Breast epithelium (tissue), 4 donors: ENCODE data around the gene MYOF. TPM values are rescaled to one million over a fixed set of nuclear protein-coding genes. Genes with fewer than 3 reads are reported as not detected.

Source experiments
- DNase-seq, 2 donors: peaks; one replicate each; pipeline ENCODE4 v3.0.0-alpha.2; 2019; ENCODE audit warnings: low spot score in 2 of 2
- H3K27ac ChIP-seq, 2 donors: fragments of 200-600 bp; sonication (generic) in 1 of 2; one replicate each; pipeline ENCODE4 v1.5.1; 2016 to 2019; ENCODE audit warnings: mild to moderate bottlenecking in 1 of 2
- H3K27me3 ChIP-seq, 2 donors: fragments of 200-600 bp; sonication (generic) in 1 of 2; one replicate each; pipeline versions ENCODE4 v1.5.1 to v1.6.0; 2017 to 2019; ENCODE audit warnings: control low read depth in 1 of 2, mild to moderate bottlenecking in 1 of 2
- H3K36me3 ChIP-seq: fragments of 200-600 bp; one replicate; pipeline ENCODE4 v1.5.1; 2019
- H3K4me1 ChIP-seq, 2 donors: fragments of 200-600 bp; sonication (generic); one replicate each; pipeline ENCODE4 v1.5.1; 2016 to 2019; ENCODE audit warnings: control low read depth in 1 of 2
- H3K4me3 ChIP-seq, 3 donors: fragments of 200-600 bp; sonication (generic); 1 replicate in 2 of 3; 2 replicates in 1 of 3; pipeline ENCODE4 v1.5.1; 2016 to 2019; ENCODE audit warnings: mild to moderate bottlenecking in 3 of 3, moderate library complexity in 2 of 3
- H3K9me3 ChIP-seq, 2 donors: fragments of 200-600 bp; sonication (generic) in 1 of 2; one replicate each; pipeline ENCODE4 v1.5.1; 2016 to 2019; ENCODE audit warnings: control low read depth in 1 of 2
- CTCF ChIP-seq, 3 donors: fragments of 450-650 bp; IDR thresholded peaks; one replicate each; pipeline ENCODE4 v1.5.1; 2016 to 2017; ENCODE audit warnings: antibody characterized with exemption in 3 of 3, mild to moderate bottlenecking in 3 of 3, moderate library complexity in 3 of 3
- POLR2A ChIP-seq: fragments of 450-650 bp; IDR thresholded peaks from one replicate; pipeline ENCODE4 v1.6.1; 2016; ENCODE audit warnings: antibody characterized with exemption, mild to moderate bottlenecking, moderate library complexity
- POLR2AphosphoS5 ChIP-seq, 3 donors: sonication (generic); formaldehyde crosslinking; IDR thresholded peaks; one replicate each; pipeline ENCODE4 v1.6.1; 2017; ENCODE audit warnings: antibody characterized with exemption in 3 of 3
- intact Hi-C: fragments of 100-400 bp; cut with DNase I; formaldehyde crosslinking; loops from one replicate; pipeline ENCODE4 v1.15.1; 2023; ENCODE audit warnings: low total_unique reads
- total RNA-seq, 3 donors: library from RNA; depleted of rRNA; stranded (reverse); fragments of >200 nt; gene quantifications; one replicate each; pipeline ENCODE4 v1.1.0, GENCODE V29; 2016

The MYOF gene
- total RNA-seq, 3 donors from 2014 or later: 118 to 131 (median 130) TPM

DNA sequence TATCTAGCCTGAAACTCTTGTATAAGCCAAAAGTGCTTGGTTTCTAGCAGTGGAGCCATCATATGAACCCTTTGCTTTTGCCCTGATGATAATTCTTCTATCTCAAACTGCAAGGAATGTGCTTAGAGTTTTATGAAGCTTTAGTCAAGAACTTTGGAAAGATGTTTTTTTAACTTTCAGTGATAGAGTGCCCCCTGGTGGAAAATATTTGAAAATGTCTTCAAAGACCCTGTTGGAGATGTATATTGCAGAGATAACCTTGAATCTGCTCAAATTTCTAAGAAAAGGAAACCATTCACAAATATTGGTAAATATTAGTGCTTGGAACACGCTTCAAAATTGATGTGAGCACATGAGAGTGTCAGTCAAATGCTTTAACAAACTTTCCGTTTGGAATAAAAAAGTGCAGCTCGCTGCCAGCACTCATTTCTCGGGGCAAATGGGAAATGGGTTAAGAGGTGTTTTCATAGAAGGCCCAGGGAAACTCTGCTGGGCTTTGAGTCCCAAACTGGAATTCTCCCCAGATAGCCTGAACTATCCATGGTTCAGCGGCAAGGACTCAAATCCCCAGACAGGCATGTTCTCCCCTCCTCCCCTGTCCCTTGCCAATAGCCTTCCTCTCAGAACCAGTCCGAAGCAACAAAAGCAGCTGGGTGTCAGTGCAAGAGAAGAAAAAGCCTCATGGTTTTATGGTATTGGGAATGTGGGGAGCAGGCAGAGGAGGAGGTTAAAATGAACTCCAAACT, 129.3 kb downstream of the MYOF start:
- intact Hi-C loops: no loop called here
- no peak for DNase-seq
- TF ChIP-seq CTCF (IDR thresholded peaks at IDR 0.05): peak; percentile 62 to 78 (median 71)
- no peak for TF ChIP-seq POLR2AphosphoS5 (IDR thresholded peaks at IDR 0.05)
- H3K27ac ChIP-seq: no peak overlapping the region
- no peak overlapping the region for H3K4me3 ChIP-seq
- no peaks in the 10 kb centered on the region for H3K27me3 ChIP-seq
- peaks cover 26% of the 10 kb centered on the region for H3K36me3 ChIP-seq
- H3K4me1 ChIP-seq: no peaks in the 10 kb centered on the region
- no peaks in the 10 kb centered on the region for H3K9me3 ChIP-seq

DNA sequence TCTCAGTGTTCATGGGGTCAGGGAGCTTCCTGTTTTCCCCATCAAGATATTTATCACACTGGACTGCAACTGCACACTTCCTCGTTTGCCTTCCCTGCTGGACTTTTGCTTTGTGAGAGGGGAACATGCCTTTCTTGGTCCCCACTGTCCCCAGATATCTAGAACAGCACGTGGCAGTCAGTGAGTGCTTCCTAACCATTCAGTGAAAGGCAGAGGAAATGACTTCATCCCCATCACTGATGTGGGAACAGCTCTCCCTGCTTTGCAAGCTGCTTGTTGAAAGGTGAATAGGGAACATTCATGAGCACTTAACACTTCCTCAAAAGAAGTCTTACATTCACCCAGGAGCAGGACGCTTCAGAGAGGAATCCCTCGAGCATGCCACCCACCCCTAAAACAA, 135.4 kb downstream of the MYOF start:
- no peak overlapping the region for H3K4me3 ChIP-seq
- no peaks in the 10 kb centered on the region for H3K27me3 ChIP-seq
- intact Hi-C loops: no loop called here
- H3K9me3 ChIP-seq: no peaks in the 10 kb centered on the region
- no peak for DNase-seq
- no peak for TF ChIP-seq CTCF (IDR thresholded peaks at IDR 0.05)
- TF ChIP-seq POLR2A: no peak
- no peaks in the 10 kb centered on the region for H3K4me1 ChIP-seq
- H3K27ac ChIP-seq: no peak overlapping the region
- peaks cover 14% of the 10 kb centered on the region for H3K36me3 ChIP-seq

- TF ChIP-seq CTCF (IDR thresholded peaks at IDR 0.05) (no peak), POLR2AphosphoS5 (IDR thresholded peaks at IDR 0.05) (no peak), POLR2A (no peak)
- intact Hi-C loops: no loop called here
- DNase-seq: no peak
- Histone ChIP-seq H3K27ac (no peak overlapping the region), H3K27me3 (no peaks in the 10 kb centered on the region), H3K9me3 (no peaks in the 10 kb centered on the region), H3K4me3 (no peak overlapping the region), H3K4me1 (no peaks in the 10 kb centered on the region), H3K36me3 (peaks cover 14% of the 10 kb centered on the region)
Observed at GRCh38 chr10:93346108-93346507, 136.0 kb downstream of the MYOF start.

GRCh38 chr10:93344691-93345090, 137.4 kb downstream of the MYOF start:
- H3K27me3 ChIP-seq: no peaks in the 10 kb centered on the region

More at GRCh38 chr10:93344691-93345090, 137.4 kb downstream of the MYOF start:
- no peak for DNase-seq
- TF ChIP-seq POLR2A (no peak), CTCF (IDR thresholded peaks at IDR 0.05) (no peak), POLR2AphosphoS5 (IDR thresholded peaks at IDR 0.05) (no peak)
- intact Hi-C loops: no loop called here
- Histone ChIP-seq H3K4me1 (no peaks in the 10 kb centered on the region), H3K27ac (no peak overlapping the region), H3K36me3 (peaks cover 14% of the 10 kb centered on the region), H3K9me3 (no peaks in the 10 kb centered on the region), H3K4me3 (no peak overlapping the region)
